ENCODE measurements around the gene XIAP. TPM values are rescaled to one million over a fixed set of nuclear protein-coding genes. Genes with fewer than 3 reads are reported as not detected.
"Not testable (repeated sequence)": the region's sequence is repeated elsewhere in the genome, so short reads cannot be mapped to it uniquely, and the experiment has no call there.

XIAP gene
- total RNA-seq, 1 donor from 2014 or later = 48.1 TPM

DNA sequence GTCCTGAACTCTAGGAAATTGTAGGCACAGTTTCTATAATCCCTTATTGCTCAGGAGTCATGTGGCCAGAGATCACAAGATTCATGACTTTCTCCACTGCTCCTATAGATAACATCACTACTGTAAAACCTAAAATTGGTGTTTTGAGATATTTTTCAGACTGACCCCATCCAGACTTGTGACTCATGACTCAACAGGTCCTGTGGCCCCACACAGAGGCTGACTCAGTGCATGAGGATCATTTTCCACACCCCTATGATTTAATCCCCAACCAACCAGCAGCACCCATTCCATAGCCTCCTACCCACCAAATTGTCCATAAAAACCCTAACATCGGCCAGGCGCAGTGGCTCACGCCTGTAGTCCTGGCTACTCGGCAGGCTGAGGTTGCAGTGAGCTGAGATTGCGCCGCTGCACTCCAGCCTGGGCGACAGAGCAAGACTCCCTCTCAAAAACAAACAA, 13.2 kb upstream of the XIAP start:
- no peak overlapping the region for H3K27ac Mint-ChIP-seq (ENCODE audit: unreplicated experiment)
- H3K4me3 Mint-ChIP-seq (ENCODE audit: unreplicated experiment) = no peak overlapping the region
- peaks cover 3% of the 10 kb centered on the region for H3K36me3 Mint-ChIP-seq (ENCODE audit: low read depth, unreplicated experiment)
- no peak for DNase-seq (ENCODE audit: low spot score)
- TF ChIP-seq, protein P1, sequence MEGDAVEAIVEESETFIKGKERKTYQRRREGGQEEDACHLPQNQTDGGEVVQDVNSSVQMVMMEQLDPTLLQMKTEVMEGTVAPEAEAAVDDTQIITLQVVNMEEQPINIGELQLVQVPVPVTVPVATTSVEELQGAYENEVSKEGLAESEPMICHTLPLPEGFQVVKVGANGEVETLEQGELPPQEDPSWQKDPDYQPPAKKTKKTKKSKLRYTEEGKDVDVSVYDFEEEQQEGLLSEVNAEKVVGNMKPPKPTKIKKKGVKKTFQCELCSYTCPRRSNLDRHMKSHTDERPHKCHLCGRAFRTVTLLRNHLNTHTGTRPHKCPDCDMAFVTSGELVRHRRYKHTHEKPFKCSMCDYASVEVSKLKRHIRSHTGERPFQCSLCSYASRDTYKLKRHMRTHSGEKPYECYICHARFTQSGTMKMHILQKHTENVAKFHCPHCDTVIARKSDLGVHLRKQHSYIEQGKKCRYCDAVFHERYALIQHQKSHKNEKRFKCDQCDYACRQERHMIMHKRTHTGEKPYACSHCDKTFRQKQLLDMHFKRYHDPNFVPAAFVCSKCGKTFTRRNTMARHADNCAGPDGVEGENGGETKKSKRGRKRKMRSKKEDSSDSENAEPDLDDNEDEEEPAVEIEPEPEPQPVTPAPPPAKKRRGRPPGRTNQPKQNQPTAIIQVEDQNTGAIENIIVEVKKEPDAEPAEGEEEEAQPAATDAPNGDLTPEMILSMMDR (IDR thresholded peaks at IDR 0.05; ENCODE audit: unreplicated experiment) = no peak
- peaks cover 2% of the 10 kb centered on the region for H3K27me3 Mint-ChIP-seq (ENCODE audit: unreplicated experiment)
- no peaks in the 10 kb centered on the region for H3K9me3 Mint-ChIP-seq (ENCODE audit: unreplicated experiment)
- H3K4me1 Mint-ChIP-seq (ENCODE audit: unreplicated experiment) = peaks cover 4% of the 10 kb centered on the region

DNA sequence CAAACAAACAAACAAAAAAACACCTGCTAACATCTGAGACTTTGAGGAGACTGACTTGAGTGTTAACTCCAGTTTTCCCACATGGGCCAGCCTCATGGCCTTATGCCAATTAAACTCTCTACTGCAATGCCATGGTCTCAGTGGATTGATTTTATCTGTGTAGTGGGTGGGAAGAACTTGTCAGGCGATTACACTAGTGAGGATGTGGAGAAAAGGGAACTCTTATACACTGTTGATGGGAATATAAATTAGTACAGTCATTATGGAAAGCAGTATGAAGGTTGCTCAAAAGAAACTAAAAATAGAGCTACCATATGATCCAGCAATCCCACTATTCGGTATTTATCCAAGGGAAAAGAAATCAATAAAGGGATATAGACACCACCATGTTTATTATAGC, 12.8 kb upstream of the XIAP start:
- peaks cover 3% of the 10 kb centered on the region for H3K36me3 Mint-ChIP-seq (ENCODE audit: low read depth, unreplicated experiment)
- no peaks in the 10 kb centered on the region for H3K9me3 Mint-ChIP-seq (ENCODE audit: unreplicated experiment)

DNA sequence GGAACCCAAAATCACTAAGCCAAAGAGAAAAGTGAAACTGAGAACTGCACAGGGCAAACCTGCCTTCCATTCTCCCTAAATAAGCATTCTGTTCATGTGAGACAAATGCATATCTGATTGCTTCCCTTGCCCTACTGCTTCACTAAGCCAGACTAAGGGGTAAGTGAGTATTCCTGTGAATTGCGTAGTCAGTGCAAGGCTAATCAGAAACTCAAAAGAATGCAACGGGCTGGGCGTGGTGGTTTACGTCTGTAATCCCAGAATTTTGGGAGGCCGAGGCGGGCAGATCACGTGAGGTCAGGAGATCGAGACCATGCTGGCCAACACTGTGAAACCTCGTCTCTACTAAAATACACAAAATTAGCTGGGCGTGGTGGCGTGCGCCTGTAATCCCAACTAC, 10.8 kb upstream of the XIAP start:
- TF ChIP-seq, protein P1 (IDR thresholded peaks at IDR 0.05; ENCODE audit: unreplicated experiment) = no peak
- no peaks in the 10 kb centered on the region for H3K9me3 Mint-ChIP-seq (ENCODE audit: unreplicated experiment)
- H3K4me3 Mint-ChIP-seq (ENCODE audit: unreplicated experiment) = no peak overlapping the region
- H3K27me3 Mint-ChIP-seq (ENCODE audit: unreplicated experiment) = peaks cover 2% of the 10 kb centered on the region
- no peak for DNase-seq (ENCODE audit: low spot score)
- H3K4me1 Mint-ChIP-seq (ENCODE audit: unreplicated experiment) = peaks cover 4% of the 10 kb centered on the region
- H3K36me3 Mint-ChIP-seq (ENCODE audit: low read depth, unreplicated experiment) = peaks cover 3% of the 10 kb centered on the region
- no peak overlapping the region for H3K27ac Mint-ChIP-seq (ENCODE audit: unreplicated experiment)

More for the DNA sequence above, 12.8 kb upstream of the XIAP start:
- Mint-ChIP-seq H3K4me3 (ENCODE audit: unreplicated experiment) (no peak overlapping the region), H3K27ac (ENCODE audit: unreplicated experiment) (no peak overlapping the region), H3K4me1 (ENCODE audit: unreplicated experiment) (peaks cover 4% of the 10 kb centered on the region), H3K27me3 (ENCODE audit: unreplicated experiment) (peaks cover 3% of the 10 kb centered on the region)
- no peak for DNase-seq (ENCODE audit: low spot score)
- TF ChIP-seq, protein P1 (IDR thresholded peaks at IDR 0.05; ENCODE audit: unreplicated experiment) = no peak

DNA sequence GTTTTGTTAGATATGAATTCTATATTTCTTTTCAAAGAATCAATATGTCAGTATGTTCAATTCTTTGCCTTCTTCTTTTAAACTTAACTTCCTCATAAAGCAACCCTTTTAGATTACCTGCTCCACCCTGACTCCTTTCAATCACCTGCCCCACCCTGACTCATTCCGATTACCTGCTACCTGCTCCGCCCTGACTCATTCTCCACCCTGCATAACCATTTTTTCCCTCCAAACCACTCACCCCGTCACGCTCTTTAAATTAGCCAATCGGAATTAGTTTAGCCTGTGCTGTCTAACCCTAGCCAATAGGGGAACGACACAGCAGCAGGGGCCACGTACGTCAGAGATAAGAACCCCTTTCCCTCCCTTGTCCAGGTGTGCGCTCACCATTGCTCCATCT, 9.9 kb upstream of the XIAP start:
- H3K4me1 Mint-ChIP-seq (ENCODE audit: unreplicated experiment); DNase-seq (ENCODE audit: low spot score); H3K27ac Mint-ChIP-seq (ENCODE audit: unreplicated experiment); H3K4me3 Mint-ChIP-seq (ENCODE audit: unreplicated experiment); H3K9me3 Mint-ChIP-seq (ENCODE audit: unreplicated experiment); H3K36me3 Mint-ChIP-seq (ENCODE audit: low read depth, unreplicated experiment); H3K27me3 Mint-ChIP-seq (ENCODE audit: unreplicated experiment): not testable (repeated sequence)

DNA sequence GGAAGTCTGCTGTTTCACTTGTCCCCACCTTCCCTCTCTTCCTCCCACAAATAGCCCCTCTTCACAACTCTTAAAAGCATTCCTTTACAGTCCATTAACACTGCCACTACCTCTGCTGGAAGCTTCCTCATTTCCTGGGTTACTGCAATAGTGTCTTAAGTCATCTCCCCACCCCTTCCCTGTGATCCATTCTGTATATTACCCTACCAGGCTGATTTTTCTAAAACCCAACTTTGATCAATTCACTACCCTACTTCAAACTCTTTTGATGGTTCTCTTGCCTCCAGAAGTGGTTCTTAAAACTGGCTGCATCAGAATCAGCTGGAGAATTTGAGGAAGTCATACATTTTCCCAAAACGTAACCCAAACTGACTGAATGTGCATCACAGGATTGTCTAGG, 8.8 kb upstream of the XIAP start:
- Mint-ChIP-seq H3K36me3 (ENCODE audit: low read depth, unreplicated experiment) (peaks cover 3% of the 10 kb centered on the region), H3K9me3 (ENCODE audit: unreplicated experiment) (no peaks in the 10 kb centered on the region), H3K27ac (ENCODE audit: unreplicated experiment) (no peak overlapping the region), H3K4me1 (ENCODE audit: unreplicated experiment) (peaks cover 4% of the 10 kb centered on the region), H3K4me3 (ENCODE audit: unreplicated experiment) (no peak overlapping the region), H3K27me3 (ENCODE audit: unreplicated experiment) (peaks cover 4% of the 10 kb centered on the region)
- DNase-seq (ENCODE audit: low spot score) = no peak
- TF ChIP-seq, protein P1 (IDR thresholded peaks at IDR 0.05; ENCODE audit: unreplicated experiment) = no peak

Measured in endothelial cell (in vitro differentiated cells).